Esophagus squamous epithelium (tissue), 5 donors: Measurements from ENCODE around the gene UQCR11. TPM values are rescaled to one million over a fixed set of nuclear protein-coding genes. Genes with fewer than 3 reads are reported as not detected.

Experiments used
- DNase-seq: peaks from one replicate; lab custom pipeline; 2025; lab: John Stamatoyannopoulos, UW
- H3K27ac ChIP-seq, 4 donors: fragments of 200-600 bp; sonication (generic); one replicate each; pipeline ENCODE4 v1.5.1; 2016 to 2019; ENCODE audit warnings: mild to moderate bottlenecking in 1 of 4
- H3K27me3 ChIP-seq, 4 donors: fragments of 200-600 bp; sonication (generic); 1 replicate in 3 of 4; 2 replicates in 1 of 4; pipeline versions ENCODE4 v1.5.1 to v1.6.0; 2017 to 2021; ENCODE audit warnings: antibody characterized with exemption in 1 of 4
- H3K36me3 ChIP-seq, 3 donors: fragments of 200-600 bp; sonication (generic); one replicate each; pipeline ENCODE4 v1.5.1; 2016 to 2019
- H3K4me1 ChIP-seq, 3 donors: fragments of 200-600 bp; sonication (generic); one replicate each; pipeline ENCODE4 v1.5.1; 2017 to 2019
- H3K4me3 ChIP-seq, 4 donors: fragments of 200-600 bp; sonication (generic); 1 replicate in 3 of 4; 2 replicates in 1 of 4; pipeline ENCODE4 v1.5.1; 2016 to 2019; ENCODE audit warnings: mild to moderate bottlenecking in 2 of 4, moderate library complexity in 1 of 4
- H3K9me3 ChIP-seq, 3 donors: fragments of 200-600 bp; sonication (generic); one replicate each; pipeline ENCODE4 v1.5.1; 2016 to 2019
- POLR2A ChIP-seq, 4 donors: fragments of 450-650 bp; IDR thresholded peaks; one replicate each; pipeline ENCODE4 v1.6.1; 2017; ENCODE audit warnings: antibody characterized with exemption in 4 of 4, mild to moderate bottlenecking in 4 of 4, moderate library complexity in 3 of 4
- WGBS, 2 donors: methylation state at CpG; one replicate each; pipeline ENCODE4 v1.1.5; 2018; 5-methylcytosine and 5-hydroxymethylcytosine counted together
- intact Hi-C: fragments of 100-400 bp; cut with DNase I; formaldehyde crosslinking; loops from one replicate; pipeline ENCODE4 v1.15.0; 2022
- total RNA-seq, 4 donors: library from RNA; depleted of rRNA; stranded (reverse); fragments of >200 nt; gene quantifications; one replicate each; pipeline ENCODE4 v1.1.0, GENCODE V29; 2016
- TF ChIP-seq, protein P1 (sequence below), 6 experiments: fragments of 450-650 bp in 4 of 6; fragments of 200-600 bp in 2 of 6; sonication (generic) in 2 of 6; IDR thresholded peaks; one replicate each; pipeline ENCODE4 v1.5.1; 2016 to 2019; ENCODE audit warnings: antibody characterized with exemption in 6 of 6, mild to moderate bottlenecking in 4 of 6, moderate library complexity in 4 of 6
- donor health status: DM: yes; HTN: yes; CAD: no.

UQCR11 gene
- total RNA-seq: 10 to 100 TPM; 47.1 to 74.4 (median 59.1) TPM

DNA sequence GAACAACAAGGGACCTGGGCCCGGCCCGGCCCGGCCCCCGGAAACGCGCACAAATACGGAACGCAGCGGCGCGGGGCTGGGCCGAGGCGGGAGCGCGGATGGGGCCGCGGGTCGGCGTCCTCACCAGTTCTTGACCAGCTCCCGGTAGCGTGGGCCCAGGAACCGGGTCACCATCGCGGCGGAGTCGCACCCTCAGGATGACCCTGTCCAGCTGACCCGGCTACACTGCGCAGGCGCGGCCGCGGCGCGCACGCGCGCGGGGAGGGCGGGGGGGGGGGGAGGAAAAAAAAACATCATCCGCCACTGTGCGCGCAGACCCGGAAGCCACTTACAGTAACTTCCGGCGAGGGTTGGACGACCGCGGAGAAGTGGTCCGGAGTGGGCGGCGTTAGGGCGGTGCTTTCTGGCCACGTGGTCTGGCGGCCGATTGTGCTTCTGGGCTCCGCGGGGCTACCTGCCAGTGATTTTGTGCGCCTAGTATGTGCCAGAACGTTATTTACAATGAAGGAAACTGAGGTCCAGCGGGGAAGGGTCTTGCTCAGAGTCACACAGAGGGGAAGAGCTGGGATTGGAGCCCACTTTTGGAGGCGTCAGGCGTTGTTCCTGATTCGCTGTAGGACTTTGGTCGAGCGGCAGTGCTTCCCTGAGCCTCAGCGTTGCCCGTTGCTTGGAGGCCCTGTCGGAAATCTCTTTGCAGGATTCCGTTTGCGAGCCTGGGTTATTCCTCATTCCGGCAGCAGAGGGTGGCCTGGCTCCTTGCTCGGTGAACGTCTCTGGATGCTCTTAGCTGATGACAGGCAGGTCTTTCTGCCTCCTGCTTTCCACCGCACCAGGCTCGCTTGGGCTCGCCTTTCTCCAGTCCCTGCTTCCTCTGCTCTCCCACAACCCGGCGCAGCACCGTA, at the start of gene UQCR11:
Gene UQCR11, minus strand, starts transcription at position 227 of the 902 bp plus-strand sequence. Its CDS starts 53 bp downstream, at position 174.
- peak within 1 kb of the TSS; percentile 87 to 100 (median 97) for H3K4me3 ChIP-seq

DNA sequence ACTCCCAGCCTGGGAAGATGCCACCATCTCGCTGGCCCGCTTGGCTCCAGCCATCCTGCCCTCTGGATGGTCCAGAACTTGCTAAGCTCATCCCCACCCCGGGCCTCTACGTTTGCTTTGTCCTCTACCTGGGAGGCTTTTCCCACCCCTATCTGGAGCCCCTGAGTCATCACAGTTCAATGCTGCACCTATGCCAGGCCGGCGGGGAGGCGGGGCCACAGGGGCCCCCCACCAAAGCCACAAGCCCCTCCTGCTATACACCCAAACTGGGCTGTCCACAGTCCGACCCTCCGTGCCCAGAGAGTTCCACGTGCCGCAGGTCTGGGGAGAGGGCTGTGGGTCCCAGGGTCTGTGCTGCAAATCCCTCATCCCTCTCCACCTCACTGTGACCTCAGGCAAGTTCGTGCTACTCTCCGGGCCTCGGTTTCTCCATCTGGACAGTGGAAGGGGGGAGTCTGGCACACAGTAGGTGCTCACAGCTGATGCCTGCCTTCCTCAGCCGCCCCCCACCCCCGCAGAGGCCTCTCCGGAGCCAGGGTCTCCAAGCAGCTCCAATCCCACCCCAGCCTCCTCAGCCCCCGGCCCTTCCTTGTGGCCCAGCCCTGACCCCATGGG, 49.0 kb upstream of the UQCR11 start:
- H3K9me3 ChIP-seq: no peaks in the 10 kb centered on the region

More for the DNA sequence above, at the start of gene UQCR11:
- H3K27me3 ChIP-seq: no peaks in the 10 kb centered on the region
- H3K9me3 ChIP-seq: no peaks in the 10 kb centered on the region
- 1% methylated on average over 17 to 20 of the region's 79 CpGs for WGBS, 2 donors
- intact Hi-C loops: no loop called here
- peak; percentile 84 for DNase-seq
- H3K36me3 ChIP-seq: peaks cover 0 to 28% (median 0%) of the 10 kb centered on the region in 3 donors
- TF ChIP-seq, protein P1, sequence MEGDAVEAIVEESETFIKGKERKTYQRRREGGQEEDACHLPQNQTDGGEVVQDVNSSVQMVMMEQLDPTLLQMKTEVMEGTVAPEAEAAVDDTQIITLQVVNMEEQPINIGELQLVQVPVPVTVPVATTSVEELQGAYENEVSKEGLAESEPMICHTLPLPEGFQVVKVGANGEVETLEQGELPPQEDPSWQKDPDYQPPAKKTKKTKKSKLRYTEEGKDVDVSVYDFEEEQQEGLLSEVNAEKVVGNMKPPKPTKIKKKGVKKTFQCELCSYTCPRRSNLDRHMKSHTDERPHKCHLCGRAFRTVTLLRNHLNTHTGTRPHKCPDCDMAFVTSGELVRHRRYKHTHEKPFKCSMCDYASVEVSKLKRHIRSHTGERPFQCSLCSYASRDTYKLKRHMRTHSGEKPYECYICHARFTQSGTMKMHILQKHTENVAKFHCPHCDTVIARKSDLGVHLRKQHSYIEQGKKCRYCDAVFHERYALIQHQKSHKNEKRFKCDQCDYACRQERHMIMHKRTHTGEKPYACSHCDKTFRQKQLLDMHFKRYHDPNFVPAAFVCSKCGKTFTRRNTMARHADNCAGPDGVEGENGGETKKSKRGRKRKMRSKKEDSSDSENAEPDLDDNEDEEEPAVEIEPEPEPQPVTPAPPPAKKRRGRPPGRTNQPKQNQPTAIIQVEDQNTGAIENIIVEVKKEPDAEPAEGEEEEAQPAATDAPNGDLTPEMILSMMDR (IDR thresholded peaks at IDR 0.05): peak in 5 of 6 experiments; percentile 44 to 63 (median 58)
- peak in 2 of 4 donors; percentile 18 to 29 for TF ChIP-seq POLR2A (IDR thresholded peaks at IDR 0.05)
- peak within 1 kb of the TSS; percentile 90 to 97 (median 94) for H3K27ac ChIP-seq
- H3K4me1 ChIP-seq: peaks cover 29 to 62% (median 31%) of the 10 kb centered on the region in 3 donors

DNA sequence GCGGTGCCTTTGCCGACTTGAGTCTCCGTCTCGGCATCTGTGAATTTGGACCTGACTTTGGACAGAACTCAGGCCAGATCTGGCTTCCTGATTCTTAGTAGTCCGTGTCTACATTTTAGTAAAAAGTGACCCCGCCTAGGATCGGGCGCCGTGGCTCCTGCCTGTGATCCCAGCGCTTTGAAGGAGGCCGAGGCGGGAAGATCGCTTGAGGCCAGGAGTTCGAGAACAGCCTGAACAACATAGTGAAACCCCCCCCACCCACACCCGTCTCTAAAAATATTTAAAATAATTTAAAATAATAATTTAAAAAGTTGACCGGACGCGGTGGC, 48.0 kb upstream of the UQCR11 start:
- peaks cover 0 to 17% (median 0%) of the 10 kb centered on the region in 3 donors for H3K36me3 ChIP-seq
- WGBS, 2 donors: 21% methylated on average over 13 to 15 of the region's 18 CpGs
- TF ChIP-seq POLR2A (IDR thresholded peaks at IDR 0.05): no peak
- TF ChIP-seq, protein P1 (IDR thresholded peaks at IDR 0.05): no peak
- no peaks in the 10 kb centered on the region for H3K9me3 ChIP-seq
- intact Hi-C loops: no loop called here
- H3K4me1 ChIP-seq: peaks cover 8 to 49% (median 12%) of the 10 kb centered on the region in 3 donors
- H3K27me3 ChIP-seq: peaks cover 0 to 10% (median 0%) of the 10 kb centered on the region in 4 donors
- DNase-seq: no peak
- peak overlapping the region; percentile 65 to 96 (median 84) for H3K4me3 ChIP-seq
- H3K27ac ChIP-seq: peak overlapping the region; percentile 98 to 100 (median 100)

More for the DNA sequence above, 49.0 kb upstream of the UQCR11 start:
- no peak for DNase-seq
- intact Hi-C loops: no loop called here
- H3K4me3 ChIP-seq: no peak overlapping the region
- WGBS, 2 donors: 66 to 70% methylated on average over 4 to 9 of the region's 18 CpGs
- TF ChIP-seq, protein P1 (IDR thresholded peaks at IDR 0.05): no peak
- TF ChIP-seq POLR2A (IDR thresholded peaks at IDR 0.05): no peak
- H3K27ac ChIP-seq: no peak overlapping the region
- peaks cover 8 to 45% (median 12%) of the 10 kb centered on the region in 3 donors for H3K4me1 ChIP-seq
- H3K27me3 ChIP-seq: peaks cover 0 to 18% (median 0%) of the 10 kb centered on the region in 4 donors
- peaks cover 0 to 9% (median 0%) of the 10 kb centered on the region in 3 donors for H3K36me3 ChIP-seq

DNA sequence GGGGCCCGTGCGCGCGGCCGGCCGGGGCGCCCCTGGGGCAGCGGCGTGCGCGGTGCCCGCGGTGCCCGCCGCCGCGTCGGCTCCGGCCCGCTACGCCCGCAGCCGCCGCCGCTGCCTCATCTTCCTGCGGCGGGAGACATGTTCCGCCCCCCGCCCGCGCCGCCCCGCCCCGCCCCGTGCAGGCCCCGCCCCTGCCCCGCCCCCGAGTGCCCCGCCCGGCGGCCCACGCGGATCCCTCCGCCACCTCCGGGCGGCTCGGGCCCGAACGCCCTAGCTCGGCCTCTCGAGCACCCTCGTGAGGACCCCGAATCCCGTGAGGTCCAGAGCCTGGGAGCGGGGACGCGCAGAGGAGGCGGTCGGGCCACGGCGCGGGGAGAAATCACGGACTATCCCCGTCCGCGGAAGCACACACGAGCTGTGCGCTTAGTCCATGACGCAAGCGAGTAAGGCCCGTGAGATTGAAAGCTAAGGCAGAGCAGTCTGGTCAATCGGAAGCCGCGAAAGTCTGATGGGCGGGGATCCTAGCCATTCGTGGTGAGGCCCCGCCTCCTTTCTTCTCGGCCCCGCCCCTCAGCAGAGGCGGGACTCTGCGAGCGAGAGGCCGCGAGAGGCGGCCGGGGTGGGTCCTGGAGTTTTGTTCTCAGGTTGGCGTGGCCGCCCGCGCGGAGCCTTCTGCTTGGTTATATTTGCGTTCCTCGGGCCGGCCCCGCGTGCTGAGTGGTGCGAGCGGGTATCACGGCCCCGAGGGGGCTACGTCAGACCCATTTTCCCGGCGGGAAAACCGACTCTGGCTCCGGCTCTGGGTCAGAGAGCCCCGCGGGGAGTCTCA, 47.4 kb upstream of the UQCR11 start, which contains the start of gene TCF3:
Gene TCF3, minus strand, starts transcription at position 145 of the 829 bp plus-strand sequence. CDS start 2,367 bp downstream, outside the sequence.
- peak within 1 kb of the TSS; percentile 98 to 100 (median 100) for H3K27ac ChIP-seq
- peaks cover 0 to 4% (median 0%) of the 10 kb centered on the region in 4 donors for H3K27me3 ChIP-seq
- peaks cover 8 to 49% (median 12%) of the 10 kb centered on the region in 3 donors for H3K4me1 ChIP-seq
- intact Hi-C loops: no loop called here
- peak; percentile 88 for DNase-seq
- H3K9me3 ChIP-seq: no peaks in the 10 kb centered on the region
- WGBS, 2 donors: 0% methylated on average over 2 of the region's 107 CpGs; no CpG with 5 or more reads in 1 of the 2 donors
- H3K4me3 ChIP-seq: peak within 1 kb of the TSS; percentile 75 to 96 (median 88)
- H3K36me3 ChIP-seq: peaks cover 0 to 23% (median 0%) of the 10 kb centered on the region in 3 donors
- TF ChIP-seq POLR2A (IDR thresholded peaks at IDR 0.05): peak in 1 of 4 donors; percentile 70
- TF ChIP-seq, protein P1 (IDR thresholded peaks at IDR 0.05): peak in 2 of 6 experiments; percentile 3 to 29
